HG03565 (cell line): Measurements from ENCODE around the gene OCA2.

Source experiments
- ATAC-seq: cut with Tn5 transposase; IDR thresholded peaks from one replicate; pipeline ENCODE4 v1.9.1; 2021; ENCODE audit warnings: mild to moderate bottlenecking, moderate library complexity; ENCODE audit not compliant: unreplicated experiment

The OCA2 gene

DNA sequence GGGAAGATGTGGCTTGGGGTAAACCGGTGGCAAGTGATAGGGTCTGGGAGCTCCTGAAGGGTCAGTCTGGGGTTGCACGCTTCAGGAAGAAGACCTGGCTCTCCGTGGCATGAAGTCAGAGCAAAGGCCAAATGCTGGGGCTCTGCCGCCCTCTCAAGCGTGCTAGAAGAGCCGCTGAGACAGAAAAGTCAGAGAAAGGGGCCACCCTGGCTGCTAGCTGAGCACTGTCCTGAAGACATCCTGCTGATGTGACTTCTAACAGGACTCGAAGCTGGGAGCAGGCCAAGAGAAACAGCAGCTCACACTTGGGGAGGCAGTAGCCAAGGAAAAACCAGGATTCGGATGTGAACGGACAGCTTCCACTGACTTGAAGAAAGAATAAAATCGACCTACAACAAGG is 270.4 kb downstream of the OCA2 start:
- no peak for ATAC-seq

GRCh38 chr15:27826902-27827714 is 272.0 kb downstream of the OCA2 start:
- ATAC-seq = no peak

DNA sequence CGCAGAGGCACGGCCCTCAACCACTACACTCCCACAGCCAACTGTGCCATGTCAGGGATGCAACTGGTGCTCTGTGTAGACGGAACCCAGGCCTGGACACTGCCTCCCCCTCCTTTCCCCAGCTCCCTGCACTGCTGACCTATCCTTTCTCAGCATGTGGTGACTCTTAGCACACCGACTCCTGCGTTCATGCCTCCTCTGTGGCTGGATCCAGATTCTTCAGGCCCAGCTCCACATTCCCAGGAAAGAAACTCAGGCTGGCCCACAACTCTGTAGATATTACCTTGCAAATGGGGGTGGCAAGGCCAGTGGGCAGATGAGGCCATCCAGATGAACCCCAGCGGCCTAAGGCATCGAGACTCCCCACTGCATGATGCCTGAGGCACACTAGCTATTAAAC is 272.7 kb downstream of the OCA2 start:
- ATAC-seq = no peak

DNA sequence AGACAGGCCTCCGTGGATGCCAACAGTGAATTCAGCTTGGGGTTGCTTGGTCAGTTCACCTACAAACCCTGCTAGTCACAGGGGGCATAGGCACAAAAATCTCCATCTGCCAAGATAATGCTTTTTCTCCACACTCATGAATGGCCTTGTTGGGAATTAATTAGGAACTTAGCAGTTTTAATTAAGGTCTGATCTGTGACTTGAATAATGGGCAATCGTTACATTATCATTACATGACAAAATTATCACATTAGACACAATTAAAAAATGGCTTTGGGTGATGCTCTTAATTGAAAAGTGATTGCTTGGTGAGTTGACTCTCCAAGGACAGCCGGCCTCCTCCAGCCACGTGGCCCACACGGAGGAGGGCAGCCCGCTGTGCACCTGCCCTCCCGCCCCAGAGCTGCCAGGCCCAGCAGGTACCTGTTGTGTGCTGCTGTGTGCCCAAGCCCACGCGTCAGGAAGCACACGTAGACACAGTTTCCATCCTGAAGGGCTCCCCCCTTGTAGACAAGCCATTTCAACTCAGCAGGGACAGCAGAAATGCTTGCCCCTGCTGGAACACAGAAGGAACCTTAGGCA is 274.2 kb downstream of the OCA2 start:
- ATAC-seq = no peak

DNA sequence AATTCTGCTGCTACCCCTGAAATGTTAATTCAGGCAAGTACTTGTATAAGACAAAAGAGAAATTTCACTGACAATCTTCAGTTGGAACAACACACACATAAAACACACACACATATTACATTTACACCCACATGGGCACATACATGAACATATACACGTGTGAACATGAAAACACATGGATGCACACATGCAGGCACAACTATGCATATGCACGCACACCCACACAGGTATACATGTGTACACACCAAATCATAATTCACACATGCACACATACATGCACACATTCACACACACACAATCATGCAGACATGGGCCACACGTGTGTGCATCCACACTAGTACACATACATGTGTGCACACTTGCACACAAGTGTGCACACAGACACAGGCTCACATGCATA is 277.8 kb downstream of the OCA2 start:
- no peak for ATAC-seq

GRCh38 chr15:27820722-27821121 is 278.4 kb downstream of the OCA2 start:
- ATAC-seq = no peak

GRCh38 chr15:27820232-27820631 is 278.9 kb downstream of the OCA2 start:
- ATAC-seq = no peak

DNA sequence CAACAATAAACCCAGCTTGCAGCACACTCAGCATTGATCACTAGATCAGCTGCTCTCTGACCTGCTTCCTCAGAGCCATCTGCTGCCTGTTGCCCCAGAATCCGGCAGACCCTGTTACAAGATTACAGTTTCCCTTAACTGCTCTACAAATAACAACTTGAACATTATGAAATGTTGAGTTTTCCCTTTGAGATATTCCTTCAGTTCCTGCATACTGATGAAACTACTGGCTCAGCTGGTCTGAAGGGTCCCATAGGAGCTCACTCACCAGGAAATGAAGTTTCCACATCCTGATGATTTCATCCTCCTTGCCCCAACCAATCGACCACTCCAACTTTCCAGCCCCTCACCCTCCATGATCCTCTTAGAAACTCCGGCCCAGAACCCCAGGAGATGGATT is 281.9 kb downstream of the OCA2 start:
- no peak for ATAC-seq

- no peak for ATAC-seq
These were observed 282.3 kb downstream of the OCA2 start for GRCh38 chr15:27816790-27817189.

- ATAC-seq = no peak
These were observed 284.1 kb downstream of the OCA2 start for GRCh38 chr15:27815035-27815434.

DNA sequence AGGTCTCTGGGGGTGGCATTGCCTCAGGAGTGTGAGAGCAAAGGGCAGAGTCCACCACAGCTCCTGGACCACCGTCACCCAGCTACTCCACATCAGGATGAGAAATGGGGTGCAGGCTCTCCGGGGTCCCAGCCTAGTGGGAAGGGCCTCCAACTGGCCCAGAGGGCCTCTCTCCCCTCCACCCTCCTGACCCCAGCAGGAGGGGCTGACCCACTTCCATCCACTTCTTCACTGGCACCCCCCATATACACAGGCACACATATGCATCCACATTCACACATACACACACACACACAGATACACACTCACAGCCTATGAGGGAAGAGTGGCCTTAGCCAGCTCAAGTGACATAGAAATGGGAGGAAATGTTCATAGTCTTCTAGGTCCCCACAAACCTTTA is 286.0 kb downstream of the OCA2 start:
- ATAC-seq = no peak

- no peak for ATAC-seq
These were observed 290.9 kb downstream of the OCA2 start for GRCh38 chr15:27808182-27808581.

GRCh38 chr15:27807335-27807734 is 291.8 kb downstream of the OCA2 start:
- ATAC-seq = no peak

GRCh38 chr15:27806396-27806795 is 292.7 kb downstream of the OCA2 start:
- no peak for ATAC-seq

- ATAC-seq = no peak
These were observed 293.6 kb downstream of the OCA2 start for GRCh38 chr15:27805261-27806220.

DNA sequence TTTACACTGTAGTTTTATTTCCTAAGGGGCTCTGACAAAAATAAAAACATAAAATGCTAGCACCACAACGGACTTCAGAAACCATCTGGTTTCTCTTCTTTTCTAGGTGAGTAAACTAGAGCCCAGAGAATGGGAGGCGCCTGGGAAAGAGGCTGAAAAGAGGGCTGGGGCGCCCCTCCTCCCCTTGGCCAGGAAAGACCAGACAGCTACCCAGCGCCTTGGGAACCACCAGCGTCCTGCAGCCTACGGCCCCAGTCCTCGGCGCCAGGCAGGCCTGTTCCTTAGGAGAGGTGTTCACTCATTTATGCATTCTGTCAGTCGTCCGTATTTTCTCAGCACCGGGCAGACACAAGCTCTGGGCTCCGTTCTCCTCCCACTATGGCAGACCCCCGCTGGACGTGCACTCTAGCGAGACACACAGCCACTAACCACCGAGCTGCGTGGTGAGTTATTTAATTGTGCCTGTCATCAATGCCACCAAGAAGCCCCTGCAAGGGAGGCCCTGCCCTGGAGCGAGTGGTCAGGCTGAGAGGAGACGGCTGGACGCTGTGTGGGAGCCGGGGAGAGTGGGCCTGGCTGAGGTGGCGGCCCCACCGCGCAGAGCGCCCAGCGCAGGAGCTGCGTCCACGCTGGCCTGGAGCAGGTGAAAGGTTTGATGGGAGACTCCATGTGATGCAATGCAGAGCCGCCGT is 294.4 kb downstream of the OCA2 start:
- ATAC-seq = no peak

GRCh38 chr15:27798807-27799206 is 300.3 kb downstream of the OCA2 start:
- ATAC-seq = no peak

- no peak for ATAC-seq
These were observed 301.4 kb downstream of the OCA2 start for GRCh38 chr15:27797765-27798164.

DNA sequence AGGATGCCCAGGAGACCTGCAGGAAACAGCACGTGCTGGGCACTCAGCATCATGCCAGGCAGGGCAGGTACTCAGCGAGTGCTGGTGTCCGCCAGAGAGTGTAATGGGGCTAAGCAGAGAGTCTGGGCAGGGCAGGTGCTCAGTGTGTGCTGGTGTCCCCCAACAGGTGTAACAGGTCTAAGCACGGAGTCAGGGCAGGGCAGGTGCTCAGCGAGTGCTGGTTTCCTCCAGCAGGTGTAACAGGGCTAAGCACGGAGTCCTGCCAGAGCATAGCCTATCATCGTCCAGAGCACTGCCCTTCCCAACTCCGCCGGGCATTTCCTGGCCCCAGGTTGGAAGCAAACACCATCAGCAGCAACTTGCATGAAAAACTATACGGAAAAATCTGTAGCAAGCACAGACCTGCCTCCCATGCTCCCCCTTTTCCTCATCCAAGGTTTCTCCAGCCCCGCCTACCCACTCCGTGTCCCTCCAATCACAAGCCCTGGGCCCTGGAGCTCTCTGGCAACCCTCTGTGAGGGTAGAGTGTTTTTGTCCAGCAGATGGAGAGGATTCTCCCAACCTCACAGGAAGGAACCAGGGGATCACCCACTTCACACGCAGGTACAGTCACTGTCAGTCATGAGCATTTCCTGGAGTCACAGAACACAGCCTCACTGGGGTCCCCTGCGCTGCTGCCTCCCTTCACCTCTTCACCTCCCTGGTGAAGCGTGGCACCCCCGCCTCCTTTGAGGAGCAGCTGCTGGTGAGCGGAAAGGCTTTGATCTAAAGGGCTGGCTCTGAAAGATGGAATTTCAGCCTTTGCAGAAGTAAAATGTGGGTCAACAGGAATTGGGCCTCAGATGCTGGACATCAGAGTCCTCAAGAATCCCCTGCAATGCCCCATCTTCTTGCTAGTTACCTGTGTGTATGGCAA is 302.5 kb downstream of the OCA2 start:
- no peak for ATAC-seq

DNA sequence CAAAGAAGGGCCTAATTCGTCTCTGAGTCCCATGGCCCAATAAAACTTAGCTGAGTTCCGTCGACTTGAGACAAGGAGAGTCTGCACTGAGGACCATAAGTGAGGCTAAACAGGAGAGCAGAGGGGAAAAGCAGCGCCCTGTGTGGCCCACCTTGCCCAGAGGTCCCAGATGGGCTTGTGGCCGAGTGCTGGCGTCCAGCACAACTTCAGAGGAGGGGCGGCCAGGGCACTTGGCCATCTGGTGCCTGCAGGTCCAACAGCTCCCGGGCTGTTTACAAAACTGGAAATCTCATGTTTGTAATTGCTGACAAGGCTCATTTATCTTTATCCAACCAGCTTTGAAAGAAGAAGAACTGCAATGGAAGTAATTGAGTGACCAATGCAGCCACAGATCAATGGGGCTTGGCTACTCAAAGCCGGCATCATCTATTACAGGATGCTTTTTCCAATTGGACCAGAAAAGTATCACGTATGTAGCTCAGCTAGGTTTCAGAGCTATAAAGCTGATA is 306.3 kb downstream of the OCA2 start:
- no peak for ATAC-seq
